Loucy (cell line): ENCODE measurements around the gene GPC5.

Experiments used
- H2AFZ ChIP-seq: fragments of 200-600 bp; sonication (generic); 2 replicates; pipeline ENCODE4 v1.6.0; 2016; ENCODE audit warnings: antibody characterized with exemption, mild to moderate bottlenecking, low read length, moderate library complexity
- H3F3A ChIP-seq: fragments of 200-600 bp; 2 replicates; pipeline ENCODE4 v1.6.0; 2016; ENCODE audit warnings: antibody characterized with exemption, low read depth, mild to moderate bottlenecking
- H3K27me3 ChIP-seq: fragments of 200-600 bp; sonication (generic); 2 replicates; pipeline ENCODE4 v1.6.1; 2014; ENCODE audit warnings: low read length, mild to moderate bottlenecking; ENCODE audit not compliant: insufficient read depth, poor library complexity, severe bottlenecking
- H3K36me3 ChIP-seq: fragments of 200-600 bp; sonication (generic); 2 replicates; pipeline ENCODE4 v1.6.1; 2016; ENCODE audit warnings: low read length; ENCODE audit not compliant: insufficient read depth
- H3K4me1 ChIP-seq: fragments of 200-600 bp; sonication (generic); 2 replicates; pipeline ENCODE4 v1.5.1; 2014; ENCODE audit warnings: low read length, mild to moderate bottlenecking; ENCODE audit not compliant: insufficient read depth, poor library complexity, severe bottlenecking
- H3K4me2 ChIP-seq: fragments of 200-600 bp; sonication (generic); 2 replicates; pipeline ENCODE4 v1.6.0; 2014; ENCODE audit warnings: antibody characterized with exemption, low read length, low read depth, mild to moderate bottlenecking; ENCODE audit not compliant: poor library complexity, severe bottlenecking
- H3K4me3 ChIP-seq: fragments of 200-600 bp; sonication (generic); 2 replicates; pipeline ENCODE4 v1.5.1; 2014; ENCODE audit warnings: low read length, mild to moderate bottlenecking, mixed read lengths; ENCODE audit not compliant: poor library complexity, severe bottlenecking
- H3K79me2 ChIP-seq: fragments of 200-600 bp; sonication (generic); 2 replicates; pipeline ENCODE4 v1.6.1; 2014; ENCODE audit warnings: low read length; ENCODE audit not compliant: insufficient read depth
- H3K9ac ChIP-seq: fragments of 200-600 bp; sonication (generic); 2 replicates; pipeline ENCODE4 v1.6.0; 2014; ENCODE audit warnings: mild to moderate bottlenecking, low read depth, low read length, moderate library complexity; ENCODE audit not compliant: poor library complexity, severe bottlenecking
- H3K9me2 ChIP-seq: fragments of 200-600 bp; sonication (generic); replicated peaks from 2 replicates; pipeline ENCODE4 v1.6.1; 2016; ENCODE audit warnings: low read depth, low read length, mixed read lengths
- H3K9me3 ChIP-seq: fragments of 200-600 bp; sonication (generic); 2 replicates; pipeline ENCODE4 v1.6.1; 2014; ENCODE audit warnings: mild to moderate bottlenecking, antibody characterized with exemption, low read length, low read depth; ENCODE audit not compliant: insufficient read depth
- H4K20me1 ChIP-seq: fragments of 200-600 bp; sonication (generic); 2 replicates; pipeline ENCODE4 v1.6.0; 2014; ENCODE audit warnings: antibody characterized with exemption, low read length, mild to moderate bottlenecking; ENCODE audit not compliant: insufficient read depth, poor library complexity, severe bottlenecking
- EZH2phosphoT487 ChIP-seq: fragments of 200-600 bp; IDR thresholded peaks from 2 replicates; pipeline ENCODE4 v1.6.1; 2018; ENCODE audit warnings: antibody characterized with exemption, mild to moderate bottlenecking, moderate library complexity, borderline replicate concordance
- TF ChIP-seq, protein P1 (sequence below): fragments of 200-600 bp; sonication (generic); conservative IDR thresholded peaks from 2 replicates; pipeline ENCODE4 v1.5.1; 2014; ENCODE audit warnings: mild to moderate bottlenecking, antibody characterized with exemption, low read length

Gene GPC5

GRCh38 chr13:91868351-91868750 is 469.9 kb downstream of the GPC5 start:
- Histone ChIP-seq H3K9me3 (no peaks in the 10 kb centered on the region), H3K4me2 (no peak overlapping the region), H3K79me2 (no peaks in the 10 kb centered on the region), H3K9ac (no peak overlapping the region), H3K36me3 (no peaks in the 10 kb centered on the region), H4K20me1 (no peaks in the 10 kb centered on the region), H3F3A (no peaks in the 10 kb centered on the region), H3K9me2 (no peaks in the 10 kb centered on the region), H2AFZ (no peak overlapping the region), H3K27me3 (no peaks in the 10 kb centered on the region), H3K4me3 (no peak overlapping the region), H3K4me1 (no peaks in the 10 kb centered on the region)
- no peak for TF ChIP-seq EZH2phosphoT487
- TF ChIP-seq, protein P1, sequence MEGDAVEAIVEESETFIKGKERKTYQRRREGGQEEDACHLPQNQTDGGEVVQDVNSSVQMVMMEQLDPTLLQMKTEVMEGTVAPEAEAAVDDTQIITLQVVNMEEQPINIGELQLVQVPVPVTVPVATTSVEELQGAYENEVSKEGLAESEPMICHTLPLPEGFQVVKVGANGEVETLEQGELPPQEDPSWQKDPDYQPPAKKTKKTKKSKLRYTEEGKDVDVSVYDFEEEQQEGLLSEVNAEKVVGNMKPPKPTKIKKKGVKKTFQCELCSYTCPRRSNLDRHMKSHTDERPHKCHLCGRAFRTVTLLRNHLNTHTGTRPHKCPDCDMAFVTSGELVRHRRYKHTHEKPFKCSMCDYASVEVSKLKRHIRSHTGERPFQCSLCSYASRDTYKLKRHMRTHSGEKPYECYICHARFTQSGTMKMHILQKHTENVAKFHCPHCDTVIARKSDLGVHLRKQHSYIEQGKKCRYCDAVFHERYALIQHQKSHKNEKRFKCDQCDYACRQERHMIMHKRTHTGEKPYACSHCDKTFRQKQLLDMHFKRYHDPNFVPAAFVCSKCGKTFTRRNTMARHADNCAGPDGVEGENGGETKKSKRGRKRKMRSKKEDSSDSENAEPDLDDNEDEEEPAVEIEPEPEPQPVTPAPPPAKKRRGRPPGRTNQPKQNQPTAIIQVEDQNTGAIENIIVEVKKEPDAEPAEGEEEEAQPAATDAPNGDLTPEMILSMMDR, result no peak

DNA sequence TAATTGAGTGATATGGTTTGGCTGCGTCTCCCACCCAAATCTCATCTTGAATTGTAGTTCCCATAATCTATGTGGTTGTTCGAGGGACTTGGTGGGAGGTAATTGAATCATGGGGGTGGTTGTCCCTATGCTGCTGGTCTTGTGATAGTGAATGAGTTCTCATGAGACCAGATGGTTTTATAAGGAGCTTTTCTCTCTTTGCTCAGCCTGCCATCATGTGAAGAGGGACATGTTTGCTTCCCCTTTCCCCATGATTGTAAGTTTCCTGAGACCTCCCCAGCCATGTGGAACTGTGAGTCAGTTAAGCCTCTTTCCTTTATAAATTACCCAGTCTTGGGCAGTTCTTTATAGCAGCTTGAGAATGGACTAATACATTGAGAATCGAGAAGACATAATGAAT is 480.1 kb downstream of the GPC5 start:
- no peak overlapping the region for H2AFZ ChIP-seq
- H3K9me3 ChIP-seq, result no peaks in the 10 kb centered on the region
- no peaks in the 10 kb centered on the region for H3K79me2 ChIP-seq
- no peak overlapping the region for H3K9ac ChIP-seq
- no peak overlapping the region for H3K4me2 ChIP-seq
- TF ChIP-seq EZH2phosphoT487, result no peak
- TF ChIP-seq, protein P1, result no peak
- H3K9me2 ChIP-seq, result no peaks in the 10 kb centered on the region
- H3K4me1 ChIP-seq, result no peaks in the 10 kb centered on the region
- H3F3A ChIP-seq, result no peaks in the 10 kb centered on the region
- no peak overlapping the region for H3K4me3 ChIP-seq
- H3K36me3 ChIP-seq, result no peaks in the 10 kb centered on the region
- H3K27me3 ChIP-seq, result no peaks in the 10 kb centered on the region
- no peaks in the 10 kb centered on the region for H4K20me1 ChIP-seq

- no peaks in the 10 kb centered on the region for H3K36me3 ChIP-seq
- H3K4me1 ChIP-seq, result no peaks in the 10 kb centered on the region
- no peaks in the 10 kb centered on the region for H3K9me3 ChIP-seq
- H4K20me1 ChIP-seq, result no peaks in the 10 kb centered on the region
- no peaks in the 10 kb centered on the region for H3F3A ChIP-seq
- H3K4me2 ChIP-seq, result no peak overlapping the region
- TF ChIP-seq EZH2phosphoT487, result no peak
- TF ChIP-seq, protein P1, result no peak
- H2AFZ ChIP-seq, result no peak overlapping the region
- H3K9ac ChIP-seq, result no peak overlapping the region
- no peak overlapping the region for H3K4me3 ChIP-seq
- H3K27me3 ChIP-seq, result no peaks in the 10 kb centered on the region
- no peaks in the 10 kb centered on the region for H3K79me2 ChIP-seq
- H3K9me2 ChIP-seq, result no peaks in the 10 kb centered on the region
Measured at GRCh38 chr13:91879360-91879759, 480.9 kb downstream of the GPC5 start.
